Esophagus muscularis mucosa (tissue), 4 donors: ENCODE measurements around the gene ZFC3H1. TPM values are rescaled to one million over a fixed set of nuclear protein-coding genes. Genes with fewer than 3 reads are reported as not detected.
"Not testable (repeated sequence)": the region's sequence is repeated elsewhere in the genome, so short reads cannot be mapped to it uniquely, and the experiment has no call there.

Experiments used
- DNase-seq: peaks from one replicate; pipeline ENCODE4 v3.0.0-alpha.2; 2017; ENCODE audit errors: extremely low spot score
- H3K27ac ChIP-seq, 4 donors: fragments of 200-600 bp; sonication (generic); replicated peaks in 1 of 4; 1 replicate in 3 of 4; 2 replicates in 1 of 4; pipeline ENCODE4 v1.5.1; 2016 to 2019; ENCODE audit warnings: mild to moderate bottlenecking in 1 of 4
- H3K27me3 ChIP-seq, 4 donors: fragments of 200-600 bp; sonication (generic); one replicate each; pipeline versions ENCODE4 v1.5.1 to v1.6.0; 2016 to 2019
- H3K36me3 ChIP-seq, 4 donors: fragments of 200-600 bp; sonication (generic); one replicate each; pipeline ENCODE4 v1.5.1; 2016 to 2019
- H3K4me1 ChIP-seq, 4 donors: fragments of 200-600 bp; sonication (generic); one replicate each; pipeline ENCODE4 v1.5.1; 2016 to 2019
- H3K4me3 ChIP-seq, 4 donors: fragments of 200-600 bp; sonication (generic); 1 replicate in 2 of 4; 2 replicates in 2 of 4; pipeline ENCODE4 v1.5.1; 2016 to 2019; ENCODE audit warnings: mild to moderate bottlenecking in 4 of 4, moderate library complexity in 1 of 4
- H3K9me3 ChIP-seq, 4 donors: fragments of 200-600 bp; sonication (generic); 1 replicate in 3 of 4; 2 replicates in 1 of 4; pipeline ENCODE4 v1.5.1; 2016 to 2019
- CTCF ChIP-seq, 3 experiments: fragments of 200-600 bp in 2 of 3; fragments of 450-650 bp in 1 of 3; sonication (generic) in 2 of 3; IDR thresholded peaks; one replicate each; pipeline ENCODE4 v1.5.1; 2017 to 2019; ENCODE audit warnings: antibody characterized with exemption in 3 of 3, mild to moderate bottlenecking in 2 of 3, moderate library complexity in 1 of 3
- EP300 ChIP-seq: sonication (generic); formaldehyde crosslinking; IDR thresholded peaks from one replicate; pipeline ENCODE4 v1.6.1; 2017; ENCODE audit warnings: antibody characterized with exemption
- POLR2A ChIP-seq: fragments of 450-650 bp; IDR thresholded peaks from one replicate; pipeline ENCODE4 v1.6.1; 2017; ENCODE audit warnings: antibody characterized with exemption, moderate library complexity, mild to moderate bottlenecking, low read depth
- POLR2AphosphoS5 ChIP-seq, 2 donors: sonication (generic); formaldehyde crosslinking; IDR thresholded peaks; one replicate each; pipeline ENCODE4 v1.6.1; 2017; ENCODE audit warnings: antibody characterized with exemption in 2 of 2
- WGBS: methylation state at CpG from one replicate; pipeline ENCODE4 v1.1.5; 2018; 5-methylcytosine and 5-hydroxymethylcytosine counted together
- intact Hi-C: fragments of 100-400 bp; cut with DNase I; formaldehyde crosslinking; loops from one replicate; pipeline ENCODE4 v1.15.1; 2023
- total RNA-seq, 4 donors: library from RNA; depleted of rRNA; stranded (reverse); fragments of >200 nt; gene quantifications; one replicate each; pipeline versions ENCODE4 v1.1.0 to v1.2.1, GENCODE V29; 2016

The ZFC3H1 gene
- total RNA-seq, 4 donors from 2014 or later = 19.4 to 44.0 (median 25.9) TPM

DNA sequence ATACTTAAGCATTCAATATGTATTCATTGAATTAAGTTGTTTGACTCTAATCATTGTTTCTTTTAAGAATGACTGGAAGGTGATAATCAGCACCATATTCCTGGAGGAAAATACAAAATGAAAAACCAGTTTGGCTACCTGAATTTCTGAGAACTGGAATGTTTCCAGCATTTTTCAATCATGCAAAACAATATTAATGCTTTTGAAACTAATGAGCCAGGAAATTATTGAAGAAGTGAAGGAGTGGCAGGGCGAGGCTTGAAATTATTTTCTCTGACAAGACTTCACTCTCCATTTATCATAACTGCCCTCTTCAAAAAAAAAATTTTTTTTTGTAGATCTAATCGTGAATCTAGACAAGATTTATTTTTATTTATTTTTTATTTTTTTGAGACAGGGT, 41.3 kb upstream of the ZFC3H1 start:
- no peak overlapping the region for H3K27ac ChIP-seq
- intact Hi-C loops = no loop called here
- no peaks in the 10 kb centered on the region for H3K4me1 ChIP-seq
- TF ChIP-seq EP300 = no peak
- WGBS = 96% methylated on average over 2 of the region's 2 CpGs
- DNase-seq = no peak
- no peak overlapping the region for H3K4me3 ChIP-seq
- H3K36me3 ChIP-seq = peaks cover 11 to 50% (median 25%) of the 10 kb centered on the region in 4 donors
- no peaks in the 10 kb centered on the region for H3K27me3 ChIP-seq
- no peaks in the 10 kb centered on the region for H3K9me3 ChIP-seq

- H3K4me1 ChIP-seq = no peaks in the 10 kb centered on the region
- peaks cover 28 to 67% (median 42%) of the 10 kb centered on the region in 4 donors for H3K36me3 ChIP-seq
- no peaks in the 10 kb centered on the region for H3K27me3 ChIP-seq
- DNase-seq = no peak
- no peaks in the 10 kb centered on the region for H3K9me3 ChIP-seq
- intact Hi-C loops = no loop called here
- TF ChIP-seq POLR2A (no peak), POLR2AphosphoS5 (IDR thresholded peaks at IDR 0.05) (no peak), CTCF (IDR thresholded peaks at IDR 0.05) (no peak), EP300 (no peak)
- H3K4me3 ChIP-seq = no peak overlapping the region
- WGBS = 78% methylated on average over 2 of the region's 2 CpGs
- H3K27ac ChIP-seq = no peak overlapping the region
These were observed 39.6 kb upstream of the ZFC3H1 start for GRCh38 chr12:71703206-71703605.

DNA sequence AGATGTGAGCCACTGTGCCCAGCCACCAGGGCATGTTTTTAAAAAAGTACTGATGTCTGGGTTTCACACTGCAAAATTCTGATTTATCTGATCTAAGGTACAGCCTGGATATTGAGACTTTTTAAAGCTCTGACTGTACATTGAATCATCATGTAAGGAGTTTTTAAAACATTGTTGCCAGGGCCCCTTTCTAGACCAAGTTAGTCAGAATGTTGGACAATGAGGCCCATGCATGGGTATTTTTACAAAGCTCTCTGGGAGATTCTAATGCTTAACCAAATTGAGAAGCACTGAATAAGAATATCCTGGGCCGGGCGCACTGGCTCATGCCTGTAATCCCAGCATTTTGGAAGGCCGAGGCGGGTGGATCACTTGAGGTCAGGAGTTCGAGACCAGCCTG, 38.9 kb upstream of the ZFC3H1 start:
- intact Hi-C loops = no loop called here
- Histone ChIP-seq H3K36me3 (peaks cover 28 to 74% (median 45%) of the 10 kb centered on the region in 4 donors), H3K9me3 (no peaks in the 10 kb centered on the region), H3K27ac (no peak overlapping the region), H3K4me3 (no peak overlapping the region), H3K27me3 (no peaks in the 10 kb centered on the region), H3K4me1 (no peaks in the 10 kb centered on the region)
- DNase-seq = no peak
- no peak for TF ChIP-seq POLR2A
- no peak for TF ChIP-seq EP300
- TF ChIP-seq POLR2AphosphoS5 (IDR thresholded peaks at IDR 0.05) = no peak
- TF ChIP-seq CTCF (IDR thresholded peaks at IDR 0.05) = no peak
- WGBS = 78% methylated on average over 4 of the region's 5 CpGs

DNA sequence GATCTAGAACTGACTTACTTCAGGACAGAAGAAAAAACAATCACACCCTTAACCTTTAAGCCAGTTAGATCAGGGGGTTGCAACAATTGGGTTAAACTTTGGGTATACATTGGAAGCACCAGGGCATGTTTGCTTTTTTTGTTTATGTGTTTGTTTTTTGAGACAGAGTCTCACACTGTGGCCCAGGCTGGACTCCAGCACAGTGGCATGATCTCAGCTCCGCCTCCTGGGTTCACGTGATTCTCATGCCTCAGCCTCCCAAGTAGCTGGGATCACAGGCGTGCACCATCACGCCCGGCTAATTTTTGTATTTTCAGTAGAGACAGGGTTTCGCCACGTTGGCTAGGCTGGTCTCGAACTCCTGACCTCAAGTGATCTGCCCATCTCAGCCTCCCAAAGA, 38.5 kb upstream of the ZFC3H1 start:
- H3K9me3 ChIP-seq, H3K4me3 ChIP-seq, DNase-seq, H3K27me3 ChIP-seq, H3K27ac ChIP-seq, H3K4me1 ChIP-seq, intact Hi-C loops: not testable (repeated sequence)
- WGBS = 95% methylated on average over 8 of the region's 8 CpGs
- H3K36me3 ChIP-seq = peaks cover 28 to 74% (median 47%) of the 10 kb centered on the region in 4 donors

GRCh38 chr12:71695782-71696181, 32.1 kb upstream of the ZFC3H1 start:
- 96% methylated on average over 1 of the region's 1 CpG for WGBS
- DNase-seq = no peak
- peaks cover 26 to 45% (median 37%) of the 10 kb centered on the region in 4 donors for H3K36me3 ChIP-seq
- intact Hi-C loops = no loop called here
- H3K4me3 ChIP-seq = no peak overlapping the region
- no peak for TF ChIP-seq CTCF (IDR thresholded peaks at IDR 0.05)
- no peak for TF ChIP-seq EP300
- no peak for TF ChIP-seq POLR2A
- no peak for TF ChIP-seq POLR2AphosphoS5 (IDR thresholded peaks at IDR 0.05)
- no peaks in the 10 kb centered on the region for H3K27me3 ChIP-seq
- no peaks in the 10 kb centered on the region for H3K4me1 ChIP-seq
- no peak overlapping the region for H3K27ac ChIP-seq
- H3K9me3 ChIP-seq = no peaks in the 10 kb centered on the region

GRCh38 chr12:71694099-71694820, 30.6 kb upstream of the ZFC3H1 start:
- no peak overlapping the region for H3K27ac ChIP-seq
- no peak for DNase-seq
- 100% methylated on average over 1 of the region's 1 CpG for WGBS
- no peaks in the 10 kb centered on the region for H3K27me3 ChIP-seq
- no peaks in the 10 kb centered on the region for H3K9me3 ChIP-seq
- TF ChIP-seq CTCF (IDR thresholded peaks at IDR 0.05) (no peak), EP300 (no peak), POLR2AphosphoS5 (IDR thresholded peaks at IDR 0.05) (no peak), POLR2A (no peak)
- H3K36me3 ChIP-seq = peaks cover 11 to 36% (median 23%) of the 10 kb centered on the region in 4 donors
- H3K4me3 ChIP-seq = no peak overlapping the region
- H3K4me1 ChIP-seq = peaks cover 0 to 2% (median 1%) of the 10 kb centered on the region in 4 donors
- intact Hi-C loops = no loop called here

GRCh38 chr12:71693651-71694050, 30.0 kb upstream of the ZFC3H1 start:
- H3K4me1 ChIP-seq, DNase-seq, H3K27ac ChIP-seq, intact Hi-C loops, H3K4me3 ChIP-seq, H3K9me3 ChIP-seq, H3K27me3 ChIP-seq: not testable (repeated sequence)
- peaks cover 5 to 30% (median 17%) of the 10 kb centered on the region in 4 donors for H3K36me3 ChIP-seq
- WGBS = 89% methylated on average over 5 of the region's 5 CpGs
